PC-3 (cell line): Measurements from ENCODE around the gene SLCO2B1. TPM values are rescaled to one million over a fixed set of nuclear protein-coding genes. Genes with fewer than 3 reads are reported as not detected.

Experiments
- ATAC-seq: fragments of 200-7000 bp; cut with Tn5 transposase; 2 replicates; pipeline ENCODE4 v1.9.1; 2020; ENCODE audit warnings: mild to moderate bottlenecking, moderate library complexity
- BruUV-seq: library from RNA; stranded (reverse); fragments of 400-500 nt; replicated peaks from 2 replicates; lab custom pipeline; 2021; lab: Mats Ljungman, UMichigan
- CTCF ChIA-PET: fragments of 300-600 bp; sonication (Branson Sonifier 250); formaldehyde crosslinking; loops from one replicate; lab custom pipeline; 2022; ENCODE audit warnings: antibody characterized with exemption; lab: Charles Lee
- POLR2A ChIA-PET: fragments of 300-600 bp; sonication (Branson Sonifier 250); formaldehyde crosslinking; loops from one replicate; lab custom pipeline; 2022; ENCODE audit warnings: antibody characterized with exemption; ENCODE audit not compliant: unreplicated experiment; lab: Charles Lee
- DNase-seq: peaks from one replicate; pipeline ENCODE4 v3.0.0-alpha.2; 2015
- H2AFZ ChIP-seq: fragments of 300-600 bp; sonication (generic); 2 replicates; pipeline ENCODE4 v1.6.0; 2016; ENCODE audit warnings: antibody characterized with exemption, low read length
- H3F3A ChIP-seq: fragments of 300-600 bp; sonication (generic); one replicate; pipeline ENCODE4 v1.6.0; 2017; ENCODE audit warnings: antibody characterized with exemption, low read length, control low read depth, mild to moderate bottlenecking; ENCODE audit not compliant: unreplicated experiment
- H3K27ac ChIP-seq: fragments of 300-600 bp; sonication (generic); 2 replicates; pipeline ENCODE4 v1.5.1; 2016; ENCODE audit warnings: mild to moderate bottlenecking, low read length
- H3K27me3 ChIP-seq: fragments of 300-600 bp; sonication (generic); 2 replicates; pipeline ENCODE4 v1.6.1; 2016; ENCODE audit warnings: low read length, mixed read lengths
- H3K36me3 ChIP-seq: fragments of 300-600 bp; sonication (generic); 2 replicates; pipeline ENCODE4 v1.6.1; 2016; ENCODE audit warnings: low read depth, mixed run types, low read length, mixed read lengths
- H3K4me1 ChIP-seq: fragments of 300-600 bp; sonication (generic); 2 replicates; pipeline ENCODE4 v1.5.1; 2016; ENCODE audit warnings: low read length; ENCODE audit not compliant: insufficient read depth
- H3K4me2 ChIP-seq: fragments of 300-600 bp; sonication (generic); 2 replicates; pipeline ENCODE4 v1.6.0; 2016; ENCODE audit warnings: low read length
- H3K4me3 ChIP-seq: fragments of 300-600 bp; sonication (generic); 2 replicates; pipeline ENCODE4 v1.5.1; 2016; ENCODE audit warnings: mild to moderate bottlenecking, low read length, mixed read lengths
- H3K79me2 ChIP-seq: fragments of 300-600 bp; sonication (generic); 2 replicates; pipeline ENCODE4 v1.6.1; 2017; ENCODE audit warnings: low read length, mixed read lengths
- H3K9ac ChIP-seq: fragments of 300-600 bp; sonication (generic); 2 replicates; pipeline ENCODE4 v1.6.0; 2016; ENCODE audit warnings: mild to moderate bottlenecking, low read length
- H3K9me2 ChIP-seq: fragments of 300-600 bp; sonication (generic); replicated peaks from 2 replicates; pipeline ENCODE4 v1.6.1; 2016; ENCODE audit warnings: mixed run types, low read length, mixed read lengths
- H3K9me3 ChIP-seq: fragments of 300-600 bp; sonication (generic); 2 replicates; pipeline ENCODE4 v1.6.1; 2016; ENCODE audit warnings: low read length, mixed read lengths
- H4K20me1 ChIP-seq: fragments of 300-600 bp; sonication (generic); 2 replicates; pipeline ENCODE4 v1.6.1; 2016; ENCODE audit warnings: low read length, mixed read lengths
- CTCF ChIP-seq: fragments of 300-600 bp; sonication (generic); conservative IDR thresholded peaks from 2 replicates; pipeline ENCODE4 v1.5.1; 2017; ENCODE audit warnings: antibody characterized with exemption, low read depth, mild to moderate bottlenecking, low read length
- EZH2 ChIP-seq: fragments of 300-600 bp; sonication (generic); IDR thresholded peaks from one replicate; pipeline ENCODE4 v1.6.1; 2017; ENCODE audit warnings: antibody characterized with exemption, mild to moderate bottlenecking, low read length; ENCODE audit not compliant: unreplicated experiment
- EZH2phosphoT487 ChIP-seq: fragments of 300-600 bp; sonication (generic); IDR thresholded peaks from 2 replicates; pipeline ENCODE4 v1.6.1; 2018; ENCODE audit warnings: mild to moderate bottlenecking, antibody characterized with exemption, low read length, borderline replicate concordance
- intact Hi-C: fragments of 100-400 bp; cut with micrococcal nuclease; formaldehyde crosslinking; loops from 2 replicates; pipeline ENCODE4 v1.9.0; 2023
- total RNA-seq: library from RNA; depleted of rRNA; stranded (reverse); fragments of >200 nt; gene quantifications from 2 replicates; pipeline ENCODE4 v1.2.3, GENCODE V29; 2014

Gene SLCO2B1
- total RNA-seq, 1 experiment from 2014 or later, result not detected

- BruUV-seq, result no TSS peak
- no peak for DNase-seq
- no peaks in the 10 kb centered on the region for H3K79me2 ChIP-seq
- H3K36me3 ChIP-seq, result no peaks in the 10 kb centered on the region
- no peak overlapping the region for H2AFZ ChIP-seq
- H3K4me2 ChIP-seq, result no peak overlapping the region
- peaks cover 66% of the 10 kb centered on the region for H3K27me3 ChIP-seq
- no peak for TF ChIP-seq CTCF
- no peak for TF ChIP-seq EZH2phosphoT487
- no peak for TF ChIP-seq EZH2
- no peaks in the 10 kb centered on the region for H3K9me2 ChIP-seq
- H4K20me1 ChIP-seq, result no peaks in the 10 kb centered on the region
- no peak for ATAC-seq
- H3K9me3 ChIP-seq, result no peaks in the 10 kb centered on the region
- intact Hi-C loops, result no loop called here
- no peaks in the 10 kb centered on the region for H3K4me1 ChIP-seq
- H3K4me3 ChIP-seq, result no peak overlapping the region
- CTCF ChIA-PET, result no interaction called here
- H3K9ac ChIP-seq, result no peak overlapping the region
- no peak overlapping the region for H3K27ac ChIP-seq
- POLR2A ChIA-PET, result no interaction called here
- H3F3A ChIP-seq, result no peaks in the 10 kb centered on the region
Measured at GRCh38 chr11:75163921-75164849, 13.3 kb downstream of the SLCO2B1 start.

- Histone ChIP-seq H2AFZ (no peak overlapping the region), H3K9me3 (no peaks in the 10 kb centered on the region), H3K79me2 (no peaks in the 10 kb centered on the region), H3K36me3 (no peaks in the 10 kb centered on the region), H3K4me2 (no peak overlapping the region), H3K4me1 (no peaks in the 10 kb centered on the region), H3K4me3 (no peak overlapping the region), H3F3A (no peaks in the 10 kb centered on the region), H4K20me1 (no peaks in the 10 kb centered on the region), H3K27me3 (peaks cover 72% of the 10 kb centered on the region), H3K27ac (no peak overlapping the region), H3K9ac (no peak overlapping the region), H3K9me2 (no peaks in the 10 kb centered on the region)
- no peak for TF ChIP-seq EZH2
- no peak for TF ChIP-seq EZH2phosphoT487
- no peak for TF ChIP-seq CTCF
- DNase-seq (no peak), ATAC-seq (no peak)
- CTCF ChIA-PET, result no interaction called here
- intact Hi-C loops, result no loop called here
- POLR2A ChIA-PET, result no interaction called here
- no TSS peak for BruUV-seq
Measured at GRCh38 chr11:75165721-75166120, 14.8 kb downstream of the SLCO2B1 start.

GRCh38 chr11:75166791-75167190 lies 15.9 kb downstream of the SLCO2B1 start:
- Histone ChIP-seq H4K20me1 (no peaks in the 10 kb centered on the region), H3K4me3 (no peak overlapping the region), H3K4me2 (no peak overlapping the region), H3K4me1 (no peaks in the 10 kb centered on the region), H3K9me2 (no peaks in the 10 kb centered on the region), H3K36me3 (no peaks in the 10 kb centered on the region), H3K27me3 (peaks cover 72% of the 10 kb centered on the region), H3K9me3 (no peaks in the 10 kb centered on the region), H3K79me2 (no peaks in the 10 kb centered on the region), H3F3A (no peaks in the 10 kb centered on the region), H2AFZ (no peak overlapping the region), H3K27ac (no peak overlapping the region), H3K9ac (no peak overlapping the region)
- POLR2A ChIA-PET, result no interaction called here
- intact Hi-C loops, result no loop called here
- no TSS peak for BruUV-seq
- CTCF ChIA-PET, result no interaction called here
- TF ChIP-seq CTCF (no peak), EZH2phosphoT487 (no peak), EZH2 (no peak)
- ATAC-seq, result no peak
- no peak for DNase-seq
